DND-41 (cell line): ENCODE results near the gene NOS1AP.
"Not testable (repeated sequence)": the region's sequence is repeated elsewhere in the genome, so short reads cannot be mapped to it uniquely, and the experiment has no call there.

ENCODE experiments used
- ATAC-seq: fragments of 200-7000 bp; cut with Tn5 transposase; 3 replicates; pipeline ENCODE4 v1.9.1; 2021; ENCODE audit warnings: low read depth; ENCODE audit not compliant: insufficient read depth
- DNase-seq: peaks from one replicate; pipeline ENCODE4 v3.0.0-alpha.2; 2020
- H2AFZ ChIP-seq: 2 replicates; pipeline ENCODE4 v1.6.0; 2012; ENCODE audit warnings: low read depth, low read length
- H3K27ac ChIP-seq: 2 replicates; pipeline ENCODE4 v1.5.1; 2012; ENCODE audit warnings: low read length, inconsistent platforms
- H3K27me3 ChIP-seq: fragments of 200-600 bp; sonication (generic); 2 replicates; pipeline ENCODE4 v1.6.0; 2012; ENCODE audit warnings: low read length, mild to moderate bottlenecking, inconsistent platforms; ENCODE audit not compliant: insufficient read depth, poor library complexity
- H3K36me3 ChIP-seq: 2 replicates; pipeline ENCODE4 v1.5.1; 2012; ENCODE audit warnings: low read length, inconsistent platforms; ENCODE audit not compliant: insufficient read depth
- H3K4me1 ChIP-seq: 2 replicates; pipeline ENCODE4 v1.5.1; 2012; ENCODE audit warnings: mild to moderate bottlenecking, low read length; ENCODE audit not compliant: insufficient read depth
- H3K4me2 ChIP-seq: 2 replicates; pipeline ENCODE4 v1.6.0; 2012; ENCODE audit warnings: mild to moderate bottlenecking, moderate library complexity, low read length, inconsistent platforms; ENCODE audit not compliant: insufficient read depth
- H3K4me3 ChIP-seq, 2 experiments: fragments of 200-600 bp in 1 of 2; shearing (Covaris generic) in 1 of 2; 2 replicates each; pipeline ENCODE4 v1.5.1; 2012 to 2016; ENCODE audit warnings: inconsistent platforms in 2 of 2, low read length in 2 of 2, mild to moderate bottlenecking in 2 of 2, low read depth in 1 of 2, moderate library complexity in 1 of 2
- H3K79me2 ChIP-seq: 2 replicates; pipeline ENCODE4 v1.6.0; 2012; ENCODE audit warnings: low read length, inconsistent platforms; ENCODE audit not compliant: insufficient read depth
- H3K9ac ChIP-seq: 2 replicates; pipeline ENCODE4 v1.6.0; 2012; ENCODE audit warnings: low read depth, mild to moderate bottlenecking, inconsistent platforms, low read length, moderate library complexity
- H3K9me3 ChIP-seq: 2 replicates; pipeline ENCODE4 v1.5.1; 2012; ENCODE audit warnings: low read length, moderate library complexity, mild to moderate bottlenecking, inconsistent platforms; ENCODE audit not compliant: insufficient read depth, severe bottlenecking
- H4K20me1 ChIP-seq: 2 replicates; pipeline ENCODE4 v1.6.0; 2012; ENCODE audit warnings: low read length; ENCODE audit not compliant: insufficient read depth
- CTCF ChIP-seq: IDR thresholded peaks from 2 replicates; pipeline ENCODE4 v1.5.1; 2012; ENCODE audit warnings: borderline replicate concordance, low read length, moderate library complexity, mild to moderate bottlenecking; ENCODE audit not compliant: poor library complexity, severe bottlenecking; ENCODE audit errors: extremely low read depth
- EZH2 ChIP-seq: IDR thresholded peaks from 3 replicates; pipeline ENCODE4 v1.6.1; 2012; ENCODE audit warnings: borderline replicate concordance, low read depth, mild to moderate bottlenecking, moderate library complexity, low read length, inconsistent platforms; ENCODE audit not compliant: severe bottlenecking

Gene NOS1AP

GRCh38 chr1:162172311-162173102, 103.0 kb downstream of the NOS1AP start:
- no peak for ATAC-seq

GRCh38 chr1:162173607-162174006, 104.1 kb downstream of the NOS1AP start:
- H3K9me3 ChIP-seq, H3K4me2 ChIP-seq, ATAC-seq, H3K27ac ChIP-seq, H3K9ac ChIP-seq, H2AFZ ChIP-seq, H4K20me1 ChIP-seq, H3K4me1 ChIP-seq, H3K4me3 ChIP-seq, H3K27me3 ChIP-seq, H3K36me3 ChIP-seq, H3K79me2 ChIP-seq, DNase-seq: not testable (repeated sequence)

More at GRCh38 chr1:162172311-162173102, 103.0 kb downstream of the NOS1AP start:
- no peaks in the 10 kb centered on the region for H4K20me1 ChIP-seq
- H3K27me3 ChIP-seq = no peaks in the 10 kb centered on the region
- H3K4me2 ChIP-seq = no peak overlapping the region
- no peaks in the 10 kb centered on the region for H3K36me3 ChIP-seq
- no peak for DNase-seq
- H2AFZ ChIP-seq = no peak overlapping the region
- H3K9ac ChIP-seq = no peak overlapping the region
- H3K4me1 ChIP-seq = no peaks in the 10 kb centered on the region
- no peak for TF ChIP-seq EZH2
- TF ChIP-seq CTCF = no peak
- no peaks in the 10 kb centered on the region for H3K79me2 ChIP-seq
- H3K27ac ChIP-seq = no peak overlapping the region
- no peak overlapping the region for H3K4me3 ChIP-seq
- no peaks in the 10 kb centered on the region for H3K9me3 ChIP-seq

- not testable (repeated sequence) for H3K4me1 ChIP-seq, H3K9me3 ChIP-seq, DNase-seq, H4K20me1 ChIP-seq, H3K36me3 ChIP-seq, H3K4me2 ChIP-seq, H2AFZ ChIP-seq, H3K4me3 ChIP-seq, H3K27me3 ChIP-seq, H3K79me2 ChIP-seq, H3K9ac ChIP-seq, H3K27ac ChIP-seq, ATAC-seq
Observed at GRCh38 chr1:162174027-162174426, 104.5 kb downstream of the NOS1AP start.

- no peak overlapping the region for H3K4me2 ChIP-seq
- H3K9ac ChIP-seq = no peak overlapping the region
- H2AFZ ChIP-seq = no peak overlapping the region
- DNase-seq (no peak), ATAC-seq (no peak)
- TF ChIP-seq CTCF (no peak), EZH2 (no peak)
- H3K4me3 ChIP-seq = no peak overlapping the region
- H3K27me3 ChIP-seq = peaks cover 6% of the 10 kb centered on the region
- no peaks in the 10 kb centered on the region for H3K9me3 ChIP-seq
- no peaks in the 10 kb centered on the region for H3K4me1 ChIP-seq
- H3K27ac ChIP-seq = no peak overlapping the region
- H3K79me2 ChIP-seq = no peaks in the 10 kb centered on the region
- H3K36me3 ChIP-seq = no peaks in the 10 kb centered on the region
- H4K20me1 ChIP-seq = no peaks in the 10 kb centered on the region
Observed at GRCh38 chr1:162175379-162176081, 106.0 kb downstream of the NOS1AP start.
